Heart left ventricle (tissue), 13 donors: ENCODE results near the gene MYH16.
"Not testable (repeated sequence)": the region's sequence is repeated elsewhere in the genome, so short reads cannot be mapped to it uniquely, and the experiment has no call there.

ENCODE experiments used
- POLR2A ChIP-seq, 2 donors: fragments of 450-650 bp; IDR thresholded peaks; one replicate each; pipeline ENCODE4 v1.6.1; 2017; ENCODE audit warnings: antibody characterized with exemption in 2 of 2, mild to moderate bottlenecking in 2 of 2, moderate library complexity in 2 of 2
- TF ChIP-seq, protein P1 (sequence below), 12 donors: fragments of 200-600 bp; sonication (generic) in 4 of 12; IDR thresholded peaks; one replicate each; pipeline versions ENCODE4 v1.5.0 to v1.8.0; 2018 to 2022; ENCODE audit warnings: antibody characterized with exemption in 12 of 12, mild to moderate bottlenecking in 5 of 12
- donor health status: ischemic (EF 13 %, LVEDD 7.1; RV severe dilation, severe dysfunction).
- donor health status: DM: no; HTN: yes; CAD: no.
- donor health status: DM: no; HTN: no; CAD: no.
- donor health status: ischemic (EF 25% LVEDD 6.9; RV normal size, moderate dysfunction).
- donor health status: ischemic (EF 25% LVEDD 5.7; RV mildly dilated, moderate dysfunction).
- donor health status: ischemic (EF 35%, LVEDD 5.7; RV mildly dilated, moderate dysfunction).
- donor health status: nonischemic (EF 11% LVEDD 7.7; RV severe dilation, severe dysfunction).
- donor health status: DM: yes; HTN: yes; CAD: no.
- donor health status: PGD.
- donor health status: ischemic (EF 29% LVEDD 5.4; RV normal size, mild dysfunction).
- donor health status: nonischemic (EF 23%, LVEDD 6.1; RV moderate dilation, normal function).

DNA sequence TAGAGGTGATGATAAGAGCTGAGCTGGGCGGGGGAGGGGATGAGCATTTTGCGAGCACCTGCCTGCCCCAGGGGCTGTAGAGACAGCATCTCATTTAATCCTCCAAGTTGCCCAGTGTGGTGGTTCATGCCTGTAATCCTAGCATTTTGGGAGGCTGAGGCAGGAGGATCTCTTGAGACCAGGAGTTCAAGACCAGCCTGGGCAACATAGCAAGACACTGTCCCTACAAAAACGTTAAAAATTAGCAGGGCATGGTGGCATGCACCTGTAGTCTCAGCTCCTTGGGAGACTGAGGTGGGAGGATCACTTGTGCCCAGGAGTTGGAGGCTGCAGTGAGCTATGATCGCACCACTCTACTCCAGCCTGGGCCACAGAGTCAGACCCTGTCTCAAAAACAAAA lies 39.7 kb upstream of the MYH16 start:
- TF ChIP-seq, protein P1, sequence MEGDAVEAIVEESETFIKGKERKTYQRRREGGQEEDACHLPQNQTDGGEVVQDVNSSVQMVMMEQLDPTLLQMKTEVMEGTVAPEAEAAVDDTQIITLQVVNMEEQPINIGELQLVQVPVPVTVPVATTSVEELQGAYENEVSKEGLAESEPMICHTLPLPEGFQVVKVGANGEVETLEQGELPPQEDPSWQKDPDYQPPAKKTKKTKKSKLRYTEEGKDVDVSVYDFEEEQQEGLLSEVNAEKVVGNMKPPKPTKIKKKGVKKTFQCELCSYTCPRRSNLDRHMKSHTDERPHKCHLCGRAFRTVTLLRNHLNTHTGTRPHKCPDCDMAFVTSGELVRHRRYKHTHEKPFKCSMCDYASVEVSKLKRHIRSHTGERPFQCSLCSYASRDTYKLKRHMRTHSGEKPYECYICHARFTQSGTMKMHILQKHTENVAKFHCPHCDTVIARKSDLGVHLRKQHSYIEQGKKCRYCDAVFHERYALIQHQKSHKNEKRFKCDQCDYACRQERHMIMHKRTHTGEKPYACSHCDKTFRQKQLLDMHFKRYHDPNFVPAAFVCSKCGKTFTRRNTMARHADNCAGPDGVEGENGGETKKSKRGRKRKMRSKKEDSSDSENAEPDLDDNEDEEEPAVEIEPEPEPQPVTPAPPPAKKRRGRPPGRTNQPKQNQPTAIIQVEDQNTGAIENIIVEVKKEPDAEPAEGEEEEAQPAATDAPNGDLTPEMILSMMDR (IDR thresholded peaks at IDR 0.05): not testable (repeated sequence)
- not testable (repeated sequence) for TF ChIP-seq POLR2A (IDR thresholded peaks at IDR 0.05)
